ENCODE data around the gene RIMS3.
"Not testable (repeated sequence)": the region's sequence is repeated elsewhere in the genome, so short reads cannot be mapped to it uniquely, and the experiment has no call there.

Gene RIMS3

GRCh38 chr1:40633523-40633922 is 32.0 kb downstream of the RIMS3 start:
- no peak for DNase-seq (ENCODE audit: low read depth)
- TF ChIP-seq CTCF (conservative IDR thresholded peaks at IDR 0.05; ENCODE audit: low read depth, low read length): no peak
- no peak overlapping the region for H3K4me3 ChIP-seq (ENCODE audit: low read length)

- no peak for DNase-seq (ENCODE audit: low read depth)
- TF ChIP-seq CTCF (conservative IDR thresholded peaks at IDR 0.05; ENCODE audit: low read depth, low read length): peak; percentile 60
- H3K4me3 ChIP-seq (ENCODE audit: low read length): no peak overlapping the region
These were observed 34.8 kb downstream of the RIMS3 start for GRCh38 chr1:40630488-40631223.

- H3K4me3 ChIP-seq (ENCODE audit: low read length); DNase-seq (ENCODE audit: low read depth): not testable (repeated sequence)
These were observed 35.9 kb downstream of the RIMS3 start for GRCh38 chr1:40629546-40629945.

GRCh38 chr1:40628903-40629292 is 36.6 kb downstream of the RIMS3 start:
- no peak for DNase-seq (ENCODE audit: low read depth)
- TF ChIP-seq CTCF (conservative IDR thresholded peaks at IDR 0.05; ENCODE audit: low read depth, low read length): no peak
- no peak overlapping the region for H3K4me3 ChIP-seq (ENCODE audit: low read length)

GRCh38 chr1:40627987-40628902 is 37.2 kb downstream of the RIMS3 start:
- TF ChIP-seq CTCF (conservative IDR thresholded peaks at IDR 0.05; ENCODE audit: low read depth, low read length): no peak
- H3K4me3 ChIP-seq (ENCODE audit: low read length): no peak overlapping the region
- DNase-seq (ENCODE audit: low read depth): no peak

GRCh38 chr1:40626383-40626770 is 39.1 kb downstream of the RIMS3 start:
- no peak for DNase-seq (ENCODE audit: low read depth)
- H3K4me3 ChIP-seq (ENCODE audit: low read length): no peak overlapping the region
- TF ChIP-seq CTCF (conservative IDR thresholded peaks at IDR 0.05; ENCODE audit: low read depth, low read length): no peak

- no peak for TF ChIP-seq CTCF (conservative IDR thresholded peaks at IDR 0.05; ENCODE audit: low read depth, low read length)
- DNase-seq (ENCODE audit: low read depth): no peak
- H3K4me3 ChIP-seq (ENCODE audit: low read length): no peak overlapping the region
These were observed 39.8 kb downstream of the RIMS3 start for GRCh38 chr1:40625476-40626382.
